GM10266 (cell line): ENCODE measurements around the gene ATAT1.

ENCODE experiments used
- DNase-seq: peaks from one replicate; pipeline ENCODE4 v3.0.0; 2012; ENCODE audit errors: extremely low spot score
- CTCF ChIP-seq: IDR thresholded peaks from 2 replicates; pipeline ENCODE4 v1.5.1; 2012; ENCODE audit warnings: mild to moderate bottlenecking, low read depth; ENCODE audit not compliant: control insufficient read depth, insufficient read depth; ENCODE audit errors: missing control alignments

ATAT1 gene

GRCh38 chr6:30618270-30618797 is 8.3 kb upstream of the ATAT1 start:
- no peak for DNase-seq
- no peak for TF ChIP-seq CTCF

GRCh38 chr6:30619561-30619960 is 7.1 kb upstream of the ATAT1 start:
- no peak for TF ChIP-seq CTCF
- DNase-seq = no peak

- no peak for DNase-seq
- TF ChIP-seq CTCF = no peak
These were observed 1.2 kb upstream of the ATAT1 start for GRCh38 chr6:30625511-30625910.

GRCh38 chr6:30635834-30636233 is 9.2 kb downstream of the ATAT1 start:
- no peak for TF ChIP-seq CTCF
- no peak for DNase-seq

GRCh38 chr6:30640481-30640880 is 13.8 kb downstream of the ATAT1 start:
- TF ChIP-seq CTCF = no peak
- DNase-seq = no peak

- TF ChIP-seq CTCF = no peak
These were observed 14.4 kb downstream of the ATAT1 start for GRCh38 chr6:30641048-30641447.

GRCh38 chr6:30643656-30644055 is 17.0 kb downstream of the ATAT1 start:
- no peak for DNase-seq
- TF ChIP-seq CTCF = no peak

More at GRCh38 chr6:30641048-30641447, 14.4 kb downstream of the ATAT1 start:
- DNase-seq = no peak
